Fibroblast of skin of right biceps (primary cell): Measurements from ENCODE around the gene POC1B.

Source experiments
- DNase-seq: peaks from one replicate; pipeline ENCODE4 v3.0.0-alpha.2; 2013

Gene POC1B

GRCh38 chr12:89383235-89384049, 142.4 kb downstream of the POC1B start:
- no peak for DNase-seq

DNA sequence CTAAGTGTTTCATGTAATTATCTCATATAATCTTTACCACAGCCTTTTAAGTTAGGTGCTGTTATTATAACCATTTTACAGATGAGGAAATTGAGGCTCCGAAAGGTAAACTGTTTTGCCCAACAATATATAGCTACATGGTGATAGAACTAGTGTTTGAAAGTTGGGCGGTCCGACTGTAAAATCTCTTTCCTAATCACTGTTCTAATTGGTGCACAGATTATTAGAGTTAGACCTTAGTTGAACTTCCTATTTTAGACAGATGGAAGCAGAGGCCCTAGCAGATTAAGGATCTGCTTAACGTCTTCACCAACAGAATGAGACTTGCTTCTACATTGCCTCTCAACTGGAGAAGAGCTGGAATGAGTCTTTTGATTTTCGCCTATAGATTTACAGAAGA, 143.5 kb downstream of the POC1B start:
- no peak for DNase-seq

- DNase-seq: no peak
Observed at GRCh38 chr12:89379839-89380467, 145.9 kb downstream of the POC1B start.

GRCh38 chr12:89379148-89379838, 146.6 kb downstream of the POC1B start:
- no peak for DNase-seq

DNA sequence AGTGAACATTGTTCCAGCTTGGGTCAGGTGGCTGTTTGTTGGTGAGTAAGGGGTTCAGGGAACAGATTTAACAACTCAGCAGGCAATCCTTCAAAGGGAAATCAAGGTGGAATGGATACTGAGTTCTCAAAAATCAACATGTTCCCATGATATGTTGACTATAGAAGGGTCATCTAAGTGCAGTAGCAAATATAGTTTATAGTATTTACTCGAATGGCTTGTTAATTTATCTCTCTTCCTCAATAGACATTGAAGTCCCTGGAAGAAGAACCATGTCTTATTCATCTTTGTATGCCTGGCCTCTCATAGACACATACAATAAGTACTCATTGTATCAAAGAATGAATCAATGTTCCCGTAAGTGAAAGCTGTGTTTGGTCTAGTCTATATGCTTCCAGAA, 149.0 kb downstream of the POC1B start:
- DNase-seq: no peak

DNA sequence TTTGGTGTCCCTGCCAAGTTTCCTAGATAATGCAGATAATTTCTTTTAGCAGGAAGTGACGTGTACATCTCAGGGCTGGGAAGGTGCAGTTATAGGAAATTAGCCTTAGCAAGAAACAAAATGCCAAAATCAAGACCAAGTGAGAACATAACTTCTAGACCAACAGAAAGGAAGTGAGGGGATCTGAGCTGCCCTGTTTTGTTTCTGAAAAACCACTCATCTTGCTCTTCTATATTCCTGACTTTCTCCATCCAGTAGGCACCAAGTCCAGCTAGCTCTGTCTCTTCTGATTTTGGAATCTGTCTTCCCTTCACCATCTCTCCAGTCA, 149.7 kb downstream of the POC1B start:
- DNase-seq: no peak

GRCh38 chr12:89373763-89374572, 151.9 kb downstream of the POC1B start:
- peak; percentile 74 for DNase-seq

GRCh38 chr12:89372584-89373370, 153.1 kb downstream of the POC1B start:
- DNase-seq: no peak

DNA sequence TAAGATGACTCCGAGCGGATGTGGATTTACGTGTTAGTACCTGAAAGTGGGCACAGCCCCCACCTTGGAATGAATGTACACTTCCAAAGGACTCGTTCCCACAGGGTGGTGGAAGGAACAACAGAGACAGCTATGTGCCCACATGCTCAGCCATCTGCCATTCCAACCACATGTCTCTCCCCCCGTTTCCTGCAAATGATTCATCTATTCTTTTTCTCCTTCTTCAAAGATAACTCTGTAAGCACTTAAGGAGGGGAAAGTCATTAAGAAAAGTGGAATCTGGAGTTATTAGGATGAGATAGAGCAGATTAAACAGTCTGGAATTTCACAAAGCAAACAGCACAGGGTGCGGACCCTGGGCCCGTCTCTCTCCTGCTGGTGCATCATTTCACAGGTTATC, 155.0 kb downstream of the POC1B start:
- DNase-seq: peak; percentile 85

DNA sequence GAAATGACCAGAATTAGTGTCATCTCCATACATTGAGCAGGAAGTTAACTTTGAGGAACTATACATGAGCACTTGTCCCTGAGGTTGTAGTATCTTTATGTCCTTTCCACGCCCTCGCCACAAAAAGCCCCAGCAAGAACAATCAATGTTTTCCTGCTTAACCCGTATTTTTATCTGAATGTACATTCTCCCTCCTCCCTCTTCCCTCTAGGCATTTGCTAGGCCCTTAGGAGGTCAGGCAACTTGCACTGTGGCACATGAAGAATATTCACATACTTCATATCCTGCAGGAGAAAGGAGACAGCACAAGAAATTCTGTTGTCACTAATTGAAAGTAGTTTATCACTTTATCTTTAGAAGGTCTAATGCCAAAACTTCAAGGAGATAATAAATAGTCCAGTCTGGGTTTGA, 155.4 kb downstream of the POC1B start:
- DNase-seq: no peak
